ENCODE measurements around the gene STXBP1. TPM values are rescaled to one million over a fixed set of nuclear protein-coding genes. Genes with fewer than 3 reads are reported as not detected.

Gene STXBP1
- total RNA-seq, 1 donor from 2014 or later, result 12.0 TPM

- no peaks in the 10 kb centered on the region for H3K79me2 ChIP-seq (ENCODE audit: low read depth)
- H3K4me3 ChIP-seq, result no peak overlapping the region
- H3K9me3 Mint-ChIP-seq, result no peaks in the 10 kb centered on the region
- H3K4me1 Mint-ChIP-seq, result peaks cover 12% of the 10 kb centered on the region
- H3K27me3 Mint-ChIP-seq (ENCODE audit: insufficient read depth, low read depth), result no peaks in the 10 kb centered on the region
- no peaks in the 10 kb centered on the region for H3K27me3 ChIP-seq
- H3K4me2 ChIP-seq, result no peak overlapping the region
- H3K36me3 ChIP-seq, result no peaks in the 10 kb centered on the region
- no peaks in the 10 kb centered on the region for H3K36me3 Mint-ChIP-seq
- no peak overlapping the region for H3K27ac ChIP-seq
- H3K4me3 Mint-ChIP-seq, result no peak overlapping the region
- peak overlapping the region; percentile 61 for H3K27ac Mint-ChIP-seq
- TF ChIP-seq EZH2phosphoT487 (IDR thresholded peaks at IDR 0.05) (no peak), EZH2 (IDR thresholded peaks at IDR 0.05) (no peak)
- TF ChIP-seq, protein P1, sequence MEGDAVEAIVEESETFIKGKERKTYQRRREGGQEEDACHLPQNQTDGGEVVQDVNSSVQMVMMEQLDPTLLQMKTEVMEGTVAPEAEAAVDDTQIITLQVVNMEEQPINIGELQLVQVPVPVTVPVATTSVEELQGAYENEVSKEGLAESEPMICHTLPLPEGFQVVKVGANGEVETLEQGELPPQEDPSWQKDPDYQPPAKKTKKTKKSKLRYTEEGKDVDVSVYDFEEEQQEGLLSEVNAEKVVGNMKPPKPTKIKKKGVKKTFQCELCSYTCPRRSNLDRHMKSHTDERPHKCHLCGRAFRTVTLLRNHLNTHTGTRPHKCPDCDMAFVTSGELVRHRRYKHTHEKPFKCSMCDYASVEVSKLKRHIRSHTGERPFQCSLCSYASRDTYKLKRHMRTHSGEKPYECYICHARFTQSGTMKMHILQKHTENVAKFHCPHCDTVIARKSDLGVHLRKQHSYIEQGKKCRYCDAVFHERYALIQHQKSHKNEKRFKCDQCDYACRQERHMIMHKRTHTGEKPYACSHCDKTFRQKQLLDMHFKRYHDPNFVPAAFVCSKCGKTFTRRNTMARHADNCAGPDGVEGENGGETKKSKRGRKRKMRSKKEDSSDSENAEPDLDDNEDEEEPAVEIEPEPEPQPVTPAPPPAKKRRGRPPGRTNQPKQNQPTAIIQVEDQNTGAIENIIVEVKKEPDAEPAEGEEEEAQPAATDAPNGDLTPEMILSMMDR (IDR thresholded peaks at IDR 0.05), result no peak
- no peak overlapping the region for H2AFZ ChIP-seq (replicated peaks)
- H3F3A ChIP-seq (ENCODE audit: low read depth), result no peaks in the 10 kb centered on the region
- H3K9ac ChIP-seq, result no peak overlapping the region
- H3K9me3 ChIP-seq (ENCODE audit: low read depth), result no peaks in the 10 kb centered on the region
- H4K20me1 ChIP-seq (ENCODE audit: low read depth), result no peaks in the 10 kb centered on the region
- no peak for DNase-seq (ENCODE audit: low spot score)
- H3K4me1 ChIP-seq, result peaks cover 5% of the 10 kb centered on the region
These were observed 118.2 kb downstream of the STXBP1 start for GRCh38 chr9:127730262-127730661.

- Mint-ChIP-seq H3K27me3 (ENCODE audit: insufficient read depth, low read depth) (no peaks in the 10 kb centered on the region), H3K4me3 (no peak overlapping the region), H3K27ac (no peak overlapping the region), H3K4me1 (peaks cover 18% of the 10 kb centered on the region), H3K9me3 (no peaks in the 10 kb centered on the region), H3K36me3 (no peaks in the 10 kb centered on the region)
- no peaks in the 10 kb centered on the region for H3K27me3 ChIP-seq
- H4K20me1 ChIP-seq (ENCODE audit: low read depth), result no peaks in the 10 kb centered on the region
- DNase-seq (ENCODE audit: low spot score), result no peak
- no peak overlapping the region for H3K4me3 ChIP-seq
- no peaks in the 10 kb centered on the region for H3K36me3 ChIP-seq
- peaks cover 5% of the 10 kb centered on the region for H3F3A ChIP-seq (ENCODE audit: low read depth)
- no peak overlapping the region for H3K27ac ChIP-seq
- no peak overlapping the region for H2AFZ ChIP-seq (replicated peaks)
- H3K4me1 ChIP-seq, result peaks cover 10% of the 10 kb centered on the region
- H3K9me3 ChIP-seq (ENCODE audit: low read depth), result no peaks in the 10 kb centered on the region
- TF ChIP-seq EZH2phosphoT487 (IDR thresholded peaks at IDR 0.05), result no peak
- no peak for TF ChIP-seq EZH2 (IDR thresholded peaks at IDR 0.05)
- TF ChIP-seq, protein P1 (IDR thresholded peaks at IDR 0.05), result no peak
- H3K9ac ChIP-seq, result no peak overlapping the region
- H3K79me2 ChIP-seq (ENCODE audit: low read depth), result no peaks in the 10 kb centered on the region
- no peak overlapping the region for H3K4me2 ChIP-seq
These were observed 118.8 kb downstream of the STXBP1 start for GRCh38 chr9:127730799-127731410.

DNA sequence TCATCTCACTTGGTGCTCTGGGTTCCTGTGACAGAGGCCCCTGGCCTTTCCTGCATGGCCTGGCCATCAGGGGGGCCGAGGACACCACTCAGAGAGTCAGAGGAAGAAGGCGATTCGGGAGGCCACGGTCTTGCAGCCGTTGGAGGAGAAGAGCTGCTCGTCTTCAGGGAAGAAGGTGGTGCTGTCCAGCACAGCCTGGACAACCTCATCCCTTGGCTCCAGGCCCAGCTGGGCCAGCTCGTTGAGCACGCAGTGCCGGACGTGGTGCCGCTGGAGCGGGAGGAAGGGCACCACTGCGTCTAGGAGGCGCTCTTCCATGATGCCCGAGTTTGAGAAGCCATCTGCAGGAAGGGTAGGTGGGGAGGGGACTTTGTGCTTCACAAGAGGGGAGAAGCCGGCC lies 119.9 kb downstream of the STXBP1 start:
- Mint-ChIP-seq H3K27ac (no peak overlapping the region), H3K9me3 (no peaks in the 10 kb centered on the region), H3K4me3 (no peak overlapping the region), H3K27me3 (ENCODE audit: insufficient read depth, low read depth) (peaks cover 3% of the 10 kb centered on the region), H3K36me3 (no peaks in the 10 kb centered on the region), H3K4me1 (peaks cover 24% of the 10 kb centered on the region)
- TF ChIP-seq EZH2phosphoT487 (IDR thresholded peaks at IDR 0.05) (no peak), EZH2 (IDR thresholded peaks at IDR 0.05) (no peak)
- TF ChIP-seq, protein P1 (IDR thresholded peaks at IDR 0.05), result no peak
- Histone ChIP-seq H3K9me3 (ENCODE audit: low read depth) (no peaks in the 10 kb centered on the region), H3K4me2 (no peak overlapping the region), H3K27me3 (no peaks in the 10 kb centered on the region), H3K4me3 (no peak overlapping the region), H3K36me3 (no peaks in the 10 kb centered on the region), H3F3A (ENCODE audit: low read depth) (peaks cover 10% of the 10 kb centered on the region), H3K4me1 (peaks cover 13% of the 10 kb centered on the region), H3K79me2 (ENCODE audit: low read depth) (no peaks in the 10 kb centered on the region), H3K27ac (no peak overlapping the region), H4K20me1 (ENCODE audit: low read depth) (no peaks in the 10 kb centered on the region), H2AFZ (replicated peaks) (no peak overlapping the region), H3K9ac (no peak overlapping the region)
- DNase-seq (ENCODE audit: low spot score), result no peak

Measured in neural progenitor cell (in vitro differentiated cells).